BJ (cell line): ENCODE data around the gene CIROP. TPM values are rescaled to one million over a fixed set of nuclear protein-coding genes. Genes with fewer than 3 reads are reported as not detected.

Source experiments
- CTCF ChIA-PET: fragments of 350-600 bp; formaldehyde crosslinking; extraction: SDS; loops from one replicate; lab custom pipeline; 2021; ENCODE audit warnings: antibody characterized with exemption, inconsistent platforms; lab: Yijun Ruan, JAX
- POLR2A ChIA-PET: fragments of 300-600 bp; sonication (Branson Sonifier 250); formaldehyde crosslinking; extraction: SDS; loops from one replicate; lab custom pipeline; 2021; ENCODE audit warnings: antibody characterized with exemption; lab: Charles Lee
- DNase-seq: peaks from one replicate; pipeline ENCODE4 v3.0.0-alpha.2; 2011; ENCODE audit warnings: low read depth
- H3K27me3 ChIP-seq: 2 replicates; pipeline ENCODE4 v1.6.0; 2011; ENCODE audit warnings: low read length; ENCODE audit not compliant: control insufficient read depth, insufficient read depth
- H3K36me3 ChIP-seq: 2 replicates; pipeline ENCODE4 v1.5.1; 2011; ENCODE audit warnings: low read length; ENCODE audit not compliant: control insufficient read depth, insufficient read depth
- H3K4me3 ChIP-seq: 2 replicates; pipeline ENCODE4 v1.5.1; 2011; ENCODE audit warnings: low read depth, mild to moderate bottlenecking, control low read depth, low read length
- polyA plus RNA-seq: library from polyadenylated mRNA; depleted of rRNA; stranded (reverse); fragments of >200 nt; gene quantifications from 2 replicates; pipeline ENCODE4 v1.2.3, GENCODE V29; 2011
- TF ChIP-seq, protein P1 (sequence below): IDR thresholded peaks from 2 replicates; pipeline ENCODE4 v1.5.1; 2011; ENCODE audit warnings: low read depth, mild to moderate bottlenecking, control low read depth, inconsistent platforms, low read length, moderate library complexity; ENCODE audit not compliant: insufficient read depth

CIROP gene
- polyA plus RNA-seq, 1 experiment = 0.07 TPM

DNA sequence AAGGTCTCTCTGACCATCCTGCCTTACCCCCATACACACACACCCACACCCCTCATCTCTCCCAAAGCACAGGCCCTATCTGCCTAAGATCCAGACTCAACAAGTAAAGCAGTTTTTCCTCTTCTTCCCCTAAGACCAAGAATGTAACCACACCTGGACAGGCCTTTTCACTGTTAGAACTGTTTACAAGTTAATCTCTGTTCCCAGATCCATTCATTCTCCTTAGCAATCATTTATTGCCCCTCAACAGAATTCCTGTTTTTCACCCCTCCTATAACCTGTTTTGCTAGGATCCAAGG, 1.9 kb upstream of the CIROP start:
- no peak for DNase-seq
- TF ChIP-seq, protein P1, sequence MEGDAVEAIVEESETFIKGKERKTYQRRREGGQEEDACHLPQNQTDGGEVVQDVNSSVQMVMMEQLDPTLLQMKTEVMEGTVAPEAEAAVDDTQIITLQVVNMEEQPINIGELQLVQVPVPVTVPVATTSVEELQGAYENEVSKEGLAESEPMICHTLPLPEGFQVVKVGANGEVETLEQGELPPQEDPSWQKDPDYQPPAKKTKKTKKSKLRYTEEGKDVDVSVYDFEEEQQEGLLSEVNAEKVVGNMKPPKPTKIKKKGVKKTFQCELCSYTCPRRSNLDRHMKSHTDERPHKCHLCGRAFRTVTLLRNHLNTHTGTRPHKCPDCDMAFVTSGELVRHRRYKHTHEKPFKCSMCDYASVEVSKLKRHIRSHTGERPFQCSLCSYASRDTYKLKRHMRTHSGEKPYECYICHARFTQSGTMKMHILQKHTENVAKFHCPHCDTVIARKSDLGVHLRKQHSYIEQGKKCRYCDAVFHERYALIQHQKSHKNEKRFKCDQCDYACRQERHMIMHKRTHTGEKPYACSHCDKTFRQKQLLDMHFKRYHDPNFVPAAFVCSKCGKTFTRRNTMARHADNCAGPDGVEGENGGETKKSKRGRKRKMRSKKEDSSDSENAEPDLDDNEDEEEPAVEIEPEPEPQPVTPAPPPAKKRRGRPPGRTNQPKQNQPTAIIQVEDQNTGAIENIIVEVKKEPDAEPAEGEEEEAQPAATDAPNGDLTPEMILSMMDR = no peak
- Histone ChIP-seq H3K36me3 (no peaks in the 10 kb centered on the region), H3K4me3 (no peak overlapping the region), H3K27me3 (peaks cover 1% of the 10 kb centered on the region; the same call in 1 of the 2 replicates)
- CTCF ChIA-PET = interaction anchor here (0.7 to 3.2 kb wide), 9 partner anchors 10 to 124 kb away, joined by 3 to 9 read pairs (median 3); partner anchors contain the start of genes ACIN1, AJUBA, C14orf119 and CDH24
- POLR2A ChIA-PET = interaction anchor here (1.0 kb wide), 1 partner anchor 12 kb away, joined by 4 read pairs; the partner anchor contains the start of genes ACIN1 and C14orf119

DNA sequence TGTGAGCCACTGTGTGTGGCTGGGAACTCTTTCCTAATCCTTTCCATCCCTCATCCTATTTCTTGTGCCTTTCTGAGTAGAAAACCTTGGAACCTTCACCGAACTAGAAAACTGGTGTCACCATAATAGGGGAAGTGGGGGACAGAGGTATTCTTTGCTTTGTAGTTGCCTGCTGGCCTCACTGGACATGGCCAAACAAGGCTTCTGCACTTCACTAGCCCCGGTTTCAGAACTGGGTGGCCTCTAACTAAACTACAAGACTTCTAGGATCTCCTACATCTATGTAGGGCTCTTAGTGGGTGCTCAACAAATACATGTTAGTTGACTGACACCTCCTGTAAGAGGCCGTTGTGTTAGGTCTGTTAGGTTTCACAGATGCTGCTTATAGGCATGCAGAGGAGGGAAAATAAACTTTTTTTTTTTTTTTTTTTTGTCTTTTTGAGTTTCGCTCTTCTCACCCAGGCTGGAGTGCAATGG, 597 bp upstream of the CIROP start:
- H3K27me3 ChIP-seq = peaks cover 1% of the 10 kb centered on the region; the same call in 1 of the 2 replicates
- DNase-seq = no peak
- ChIA-PET POLR2A (no interaction called here), CTCF (interaction anchor here (0.6 to 3.2 kb wide), 3 partner anchors 28 to 112 kb away, joined by 3 to 9 read pairs (median 3); no protein-coding TSS in a partner anchor)
- no peak overlapping the region for H3K4me3 ChIP-seq
- no peaks in the 10 kb centered on the region for H3K36me3 ChIP-seq
- TF ChIP-seq, protein P1 = no peak

DNA sequence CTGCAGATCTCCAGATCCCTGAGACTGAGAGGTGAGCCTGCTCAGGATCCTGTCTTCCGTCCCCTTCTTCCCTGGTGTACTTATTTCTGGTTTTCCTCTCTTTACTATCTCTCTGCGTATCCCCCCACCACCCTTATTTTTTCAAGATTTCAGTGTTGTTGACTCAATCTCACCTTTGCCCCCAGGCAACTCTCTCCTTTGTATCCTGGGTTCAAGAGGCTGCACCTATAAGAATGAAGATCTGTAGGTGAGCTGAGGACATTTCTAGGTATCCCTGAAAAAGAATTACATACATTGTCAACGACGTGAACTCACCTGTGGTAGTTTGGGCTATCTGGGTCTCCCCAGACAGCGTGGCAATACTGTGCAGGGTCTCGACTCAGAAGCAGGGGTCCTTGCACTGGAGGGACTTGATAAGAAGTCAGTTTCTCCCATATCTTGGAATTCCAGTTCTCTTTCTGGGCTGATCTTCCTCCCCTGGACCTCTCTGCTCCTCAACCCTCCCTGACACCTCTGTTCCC, 659 bp downstream of the CIROP start:
- no peak for DNase-seq
- Histone ChIP-seq H3K27me3 (no peaks in the 10 kb centered on the region), H3K4me3 (no peak overlapping the region), H3K36me3 (peaks cover under 1% of the 10 kb centered on the region; the same call in 1 of the 2 replicates)
- TF ChIP-seq, protein P1 = no peak
- POLR2A ChIA-PET = no interaction called here
- CTCF ChIA-PET = interaction anchor here (0.9 to 3.2 kb wide), 5 partner anchors 9 to 35 kb away, joined by 3 to 9 read pairs (median 4); partner anchors contain the start of genes ACIN1 and C14orf119

GRCh38 chr14:23103581-23103980, 1.2 kb downstream of the CIROP start:
- no peak for DNase-seq
- TF ChIP-seq, protein P1 = no peak
- CTCF ChIA-PET = interaction anchor here (0.9 to 3.2 kb wide), 6 partner anchors 9 to 35 kb away, joined by 3 to 12 read pairs (median 6); partner anchors contain the start of genes ACIN1 and C14orf119
- no peaks in the 10 kb centered on the region for H3K27me3 ChIP-seq
- H3K36me3 ChIP-seq = peaks cover 1% of the 10 kb centered on the region; the same call in 1 of the 2 replicates
- no peak overlapping the region for H3K4me3 ChIP-seq
- POLR2A ChIA-PET = no interaction called here

- POLR2A ChIA-PET = no interaction called here
- CTCF ChIA-PET = interaction anchor here (2.0 to 6.1 kb wide), 4 partner anchors 9 to 45 kb away, joined by 7 to 44 read pairs (median 18); partner anchors contain the start of gene CDH24
Observed at GRCh38 chr14:23102801-23103200, 2.0 kb downstream of the CIROP start.

More at GRCh38 chr14:23102801-23103200, 2.0 kb downstream of the CIROP start:
- DNase-seq = no peak
- Histone ChIP-seq H3K27me3 (no peaks in the 10 kb centered on the region), H3K4me3 (no peak overlapping the region), H3K36me3 (peaks cover 5% of the 10 kb centered on the region)
- TF ChIP-seq, protein P1 = no peak
